ENCODE results near the gene SMYD3.

DNA sequence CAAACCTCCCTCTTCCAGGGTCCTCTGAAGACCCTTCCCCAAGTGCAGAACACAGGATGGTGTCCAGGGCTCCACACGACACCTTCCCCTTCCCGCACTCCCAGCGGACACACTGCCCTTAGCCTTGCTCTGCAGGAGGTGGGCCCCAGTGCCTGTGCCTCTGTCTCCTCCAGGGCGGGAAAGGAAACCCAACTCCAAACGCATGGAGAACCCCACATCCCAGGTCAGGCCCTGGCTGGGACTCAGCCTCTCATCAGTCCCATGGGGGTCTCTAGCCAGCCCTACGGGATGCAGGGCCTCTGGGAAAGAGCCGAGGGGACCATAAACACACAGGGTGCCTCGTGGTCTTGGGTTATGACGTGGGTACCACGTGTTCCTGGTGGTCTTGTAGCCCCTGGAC, 5.6 kb upstream of the SMYD3 start:
- TF ChIP-seq, protein P1, sequence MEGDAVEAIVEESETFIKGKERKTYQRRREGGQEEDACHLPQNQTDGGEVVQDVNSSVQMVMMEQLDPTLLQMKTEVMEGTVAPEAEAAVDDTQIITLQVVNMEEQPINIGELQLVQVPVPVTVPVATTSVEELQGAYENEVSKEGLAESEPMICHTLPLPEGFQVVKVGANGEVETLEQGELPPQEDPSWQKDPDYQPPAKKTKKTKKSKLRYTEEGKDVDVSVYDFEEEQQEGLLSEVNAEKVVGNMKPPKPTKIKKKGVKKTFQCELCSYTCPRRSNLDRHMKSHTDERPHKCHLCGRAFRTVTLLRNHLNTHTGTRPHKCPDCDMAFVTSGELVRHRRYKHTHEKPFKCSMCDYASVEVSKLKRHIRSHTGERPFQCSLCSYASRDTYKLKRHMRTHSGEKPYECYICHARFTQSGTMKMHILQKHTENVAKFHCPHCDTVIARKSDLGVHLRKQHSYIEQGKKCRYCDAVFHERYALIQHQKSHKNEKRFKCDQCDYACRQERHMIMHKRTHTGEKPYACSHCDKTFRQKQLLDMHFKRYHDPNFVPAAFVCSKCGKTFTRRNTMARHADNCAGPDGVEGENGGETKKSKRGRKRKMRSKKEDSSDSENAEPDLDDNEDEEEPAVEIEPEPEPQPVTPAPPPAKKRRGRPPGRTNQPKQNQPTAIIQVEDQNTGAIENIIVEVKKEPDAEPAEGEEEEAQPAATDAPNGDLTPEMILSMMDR (IDR thresholded peaks at IDR 0.05; ENCODE audit: low read length), result no peak
- no peak for TF ChIP-seq EZH2 (optimal IDR thresholded peaks at IDR 0.05; ENCODE audit: low read depth, low read length)
